Measurements from ENCODE around the gene CELA3B.
"Not testable (repeated sequence)": the region's sequence is repeated elsewhere in the genome, so short reads cannot be mapped to it uniquely, and the experiment has no call there.

The CELA3B gene

DNA sequence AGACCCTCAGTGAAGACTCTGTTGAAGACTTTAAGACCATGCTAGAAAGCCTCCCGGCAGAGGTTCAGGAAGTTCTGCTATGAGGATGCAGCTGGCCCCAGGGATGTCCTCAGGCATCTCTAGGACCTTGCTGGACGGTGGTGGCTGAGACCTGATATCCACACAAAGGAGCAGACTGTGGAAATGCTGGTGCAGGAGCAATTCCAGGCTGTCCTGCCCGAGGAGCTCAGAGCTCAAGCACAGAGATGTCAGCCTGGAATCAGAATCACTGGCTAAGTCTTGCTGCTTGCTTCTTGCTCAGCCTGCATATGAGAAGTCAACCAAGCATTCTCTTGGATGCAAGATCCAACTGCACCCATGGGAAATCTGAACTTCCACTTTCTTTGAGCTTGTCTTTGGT, 53.7 kb downstream of the CELA3B start:
- Histone ChIP-seq H3K9ac (ENCODE audit: low read depth, low read length) (no peak overlapping the region), H3K4me1 (ENCODE audit: insufficient read depth, low read length) (peaks cover 2% of the 10 kb centered on the region; the same call in 1 of the 2 replicates), H3K36me3 (ENCODE audit: insufficient read depth, low read length) (peaks cover 6% of the 10 kb centered on the region; the same call in 1 of the 2 replicates), H3K9me3 (ENCODE audit: control insufficient read depth, insufficient read depth, low read length) (no peaks in the 10 kb centered on the region)

DNA sequence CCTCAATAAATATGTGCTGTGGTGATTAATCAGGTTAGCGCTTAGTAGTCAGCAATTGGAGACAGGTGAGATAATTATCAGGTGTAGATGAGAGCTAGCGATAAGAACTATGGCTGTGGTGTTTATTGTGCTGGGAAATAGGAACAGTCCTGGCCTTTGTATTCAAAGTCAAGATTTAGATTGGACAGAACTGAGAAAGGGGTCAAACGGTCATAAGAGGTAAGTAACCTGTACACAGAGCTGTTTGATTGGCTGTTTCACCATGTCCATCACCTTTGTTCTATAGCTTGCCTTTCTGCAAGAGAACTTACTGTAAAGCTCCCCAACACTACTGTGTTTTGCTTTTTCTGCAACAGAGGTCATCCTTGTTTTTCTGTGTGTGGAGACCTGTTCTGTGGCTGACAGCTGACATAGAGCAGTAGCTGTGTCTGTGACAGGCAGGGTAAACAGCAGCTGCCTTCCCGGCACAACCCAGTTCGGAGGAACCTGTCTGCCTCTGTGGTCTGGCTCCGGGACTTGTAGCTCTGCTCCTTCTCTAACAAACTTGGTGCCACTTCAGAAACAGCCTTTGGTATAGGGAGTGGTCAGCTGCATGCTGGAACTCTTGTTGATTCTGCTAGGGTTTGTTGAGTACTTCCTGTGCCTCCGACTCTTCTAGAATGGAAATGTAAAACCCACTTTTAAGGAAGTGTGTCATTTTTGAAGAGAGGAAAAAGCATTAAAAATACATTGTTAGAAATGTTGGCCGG, 54.6 kb downstream of the CELA3B start:
- Histone ChIP-seq H3K9ac (ENCODE audit: low read depth, low read length) (no peak overlapping the region), H3K36me3 (ENCODE audit: insufficient read depth, low read length) (peaks cover 6% of the 10 kb centered on the region; the same call in 1 of the 2 replicates), H3K9me3 (ENCODE audit: control insufficient read depth, insufficient read depth, low read length) (no peaks in the 10 kb centered on the region), H3K4me1 (ENCODE audit: insufficient read depth, low read length) (peaks cover 1% of the 10 kb centered on the region; the same call in 1 of the 2 replicates)

DNA sequence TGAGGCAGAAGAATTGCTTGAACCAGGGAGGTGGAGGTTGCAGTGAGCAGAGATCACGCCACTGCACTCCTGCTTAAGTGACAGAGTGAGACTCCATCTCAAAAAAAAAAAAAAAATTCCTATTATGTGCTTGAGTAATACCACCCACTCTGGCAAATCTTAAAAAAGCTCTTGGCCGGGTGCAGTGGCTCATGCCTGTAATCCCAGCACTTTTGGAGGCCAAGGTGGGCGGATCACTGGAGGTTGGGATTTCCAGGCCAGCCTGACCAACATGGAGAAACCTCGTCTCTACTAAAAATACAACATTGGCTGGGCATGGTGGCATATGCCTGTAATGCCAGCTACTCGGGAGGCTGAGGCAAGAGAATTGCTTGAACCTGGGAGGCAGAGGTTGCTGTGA, 58.0 kb downstream of the CELA3B start:
- H3K36me3 ChIP-seq (ENCODE audit: insufficient read depth, low read length); H3K9me3 ChIP-seq (ENCODE audit: control insufficient read depth, insufficient read depth, low read length); H3K9ac ChIP-seq (ENCODE audit: low read depth, low read length): not testable (repeated sequence)
- H3K4me1 ChIP-seq (ENCODE audit: insufficient read depth, low read length), result peaks cover 16% of the 10 kb centered on the region

DNA sequence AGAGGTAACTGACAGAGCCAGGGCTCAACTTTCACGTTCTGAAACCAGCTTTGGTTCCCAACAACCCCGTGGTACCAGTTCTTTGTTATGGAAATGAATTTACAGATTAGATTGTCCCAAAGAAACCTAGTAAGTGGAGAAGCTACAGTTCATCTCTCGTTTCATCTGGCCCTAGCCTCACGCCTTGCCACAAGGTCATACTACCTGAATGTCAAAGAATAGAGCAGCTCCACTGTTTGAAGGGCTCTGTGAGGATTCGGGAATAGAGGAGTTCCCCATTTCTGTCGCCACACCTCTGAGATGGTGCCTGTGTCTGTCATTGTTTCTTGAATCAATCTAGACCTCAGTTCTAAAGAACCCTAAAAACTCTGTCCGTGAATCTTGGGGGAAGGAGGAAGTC, 60.7 kb downstream of the CELA3B start:
- no peak overlapping the region for H3K9ac ChIP-seq (ENCODE audit: low read depth, low read length)
- H3K36me3 ChIP-seq (ENCODE audit: insufficient read depth, low read length), result no peaks in the 10 kb centered on the region
- peaks cover 21% of the 10 kb centered on the region for H3K4me1 ChIP-seq (ENCODE audit: insufficient read depth, low read length)
- no peaks in the 10 kb centered on the region for H3K9me3 ChIP-seq (ENCODE audit: control insufficient read depth, insufficient read depth, low read length)

DNA sequence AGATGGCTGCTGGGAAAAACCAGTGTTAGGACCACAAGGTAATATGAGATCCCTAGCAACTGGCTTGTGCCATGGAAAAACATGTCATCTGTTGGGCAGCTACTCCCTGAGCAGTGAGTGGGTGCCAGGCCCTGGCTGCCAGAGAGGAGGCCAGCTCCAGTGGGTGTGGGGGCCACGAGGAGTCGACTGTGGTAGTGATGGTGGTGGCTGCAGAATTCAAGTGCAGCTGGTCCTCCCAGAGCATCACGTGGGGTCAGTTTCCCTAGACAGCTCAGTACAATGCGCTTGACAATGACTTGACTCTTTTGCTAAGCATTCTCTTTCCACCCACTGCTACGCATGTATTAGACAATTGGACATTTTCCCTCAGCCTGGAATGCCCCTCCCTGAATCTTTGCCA, 61.2 kb downstream of the CELA3B start:
- Histone ChIP-seq H3K9me3 (ENCODE audit: control insufficient read depth, insufficient read depth, low read length) (no peaks in the 10 kb centered on the region), H3K4me1 (ENCODE audit: insufficient read depth, low read length) (peaks cover 21% of the 10 kb centered on the region), H3K36me3 (ENCODE audit: insufficient read depth, low read length) (no peaks in the 10 kb centered on the region), H3K9ac (ENCODE audit: low read depth, low read length) (no peak overlapping the region)

Data from ES-I3 (cell line).